Loucy (cell line): Measurements from ENCODE around the gene ACTRT2.

Experiments
- CTCF ChIP-seq: fragments of 200-600 bp; sonication (generic); conservative IDR thresholded peaks from 2 replicates; pipeline ENCODE4 v1.5.1; 2014; ENCODE audit warnings: mild to moderate bottlenecking, antibody characterized with exemption, low read length
- EZH2phosphoT487 ChIP-seq: fragments of 200-600 bp; IDR thresholded peaks from 2 replicates; pipeline ENCODE4 v1.6.1; 2018; ENCODE audit warnings: antibody characterized with exemption, mild to moderate bottlenecking, moderate library complexity, borderline replicate concordance

GRCh38 chr1:3069491-3070308 lies 48.4 kb downstream of the ACTRT2 start:
- peak; percentile 54 for TF ChIP-seq CTCF
- no peak for TF ChIP-seq EZH2phosphoT487
